Measurements from ENCODE around the gene NECAB3.

NECAB3 gene

GRCh38 chr20:33622705-33623365 lies 51.4 kb downstream of the NECAB3 start:
- Histone ChIP-seq H3K4me2 (ENCODE audit: low read depth, low read length) (no peak overlapping the region), H3K9me3 (replicated peaks; ENCODE audit: insufficient read depth, low read length) (no peaks in the 10 kb centered on the region), H3K36me3 (replicated peaks; ENCODE audit: insufficient read depth, low read length) (no peaks in the 10 kb centered on the region), H3K4me1 (ENCODE audit: low read length) (no peaks in the 10 kb centered on the region), H2AFZ (ENCODE audit: low read length) (no peak overlapping the region), H3K79me2 (ENCODE audit: low read length) (no peaks in the 10 kb centered on the region), H3K27me3 (replicated peaks; ENCODE audit: insufficient read depth, low read length) (no peaks in the 10 kb centered on the region), H3K27ac (ENCODE audit: low read length) (no peak overlapping the region), H3K9ac (ENCODE audit: low read length) (no peak overlapping the region), H3K9me2 (replicated peaks; ENCODE audit: insufficient read depth, low read length) (no peaks in the 10 kb centered on the region), H3K4me3 (ENCODE audit: low read length) (no peak overlapping the region), H3F3A (ENCODE audit: insufficient read depth, low read length) (no peaks in the 10 kb centered on the region), H4K20me1 (ENCODE audit: insufficient read depth, low read length) (no peaks in the 10 kb centered on the region)
- no peak for TF ChIP-seq EZH2phosphoT487 (IDR thresholded peaks at IDR 0.05; ENCODE audit: low read length)
- no peak for TF ChIP-seq CTCF (IDR thresholded peaks at IDR 0.05; ENCODE audit: low read length)
- TF ChIP-seq EZH2 (optimal IDR thresholded peaks at IDR 0.05; ENCODE audit: low read depth, low read length), result no peak
- no peak for DNase-seq

- no peaks in the 10 kb centered on the region for H3K79me2 ChIP-seq (ENCODE audit: low read length)
- no peaks in the 10 kb centered on the region for H3K27me3 ChIP-seq (replicated peaks; ENCODE audit: insufficient read depth, low read length)
- H3F3A ChIP-seq (ENCODE audit: insufficient read depth, low read length), result no peaks in the 10 kb centered on the region
- no peak overlapping the region for H3K9ac ChIP-seq (ENCODE audit: low read length)
- H3K36me3 ChIP-seq (replicated peaks; ENCODE audit: insufficient read depth, low read length), result no peaks in the 10 kb centered on the region
- no peak overlapping the region for H2AFZ ChIP-seq (ENCODE audit: low read length)
- no peaks in the 10 kb centered on the region for H3K4me1 ChIP-seq (ENCODE audit: low read length)
- H3K27ac ChIP-seq (ENCODE audit: low read length), result no peak overlapping the region
- no peak overlapping the region for H3K4me3 ChIP-seq (ENCODE audit: low read length)
- no peaks in the 10 kb centered on the region for H3K9me2 ChIP-seq (replicated peaks; ENCODE audit: insufficient read depth, low read length)
- no peaks in the 10 kb centered on the region for H4K20me1 ChIP-seq (ENCODE audit: insufficient read depth, low read length)
- H3K4me2 ChIP-seq (ENCODE audit: low read depth, low read length), result no peak overlapping the region
- H3K9me3 ChIP-seq (replicated peaks; ENCODE audit: insufficient read depth, low read length), result no peaks in the 10 kb centered on the region
- no peak for DNase-seq
- TF ChIP-seq EZH2phosphoT487 (IDR thresholded peaks at IDR 0.05; ENCODE audit: low read length) (no peak), CTCF (IDR thresholded peaks at IDR 0.05; ENCODE audit: low read length) (no peak), EZH2 (optimal IDR thresholded peaks at IDR 0.05; ENCODE audit: low read depth, low read length) (no peak)
Measured at GRCh38 chr20:33621717-33622400, 52.4 kb downstream of the NECAB3 start.

- no peak for DNase-seq
Measured at GRCh38 chr20:33612001-33612400, 62.2 kb downstream of the NECAB3 start.

GRCh38 chr20:33611106-33611505 lies 63.1 kb downstream of the NECAB3 start:
- no peak overlapping the region for H2AFZ ChIP-seq (ENCODE audit: low read length)
- peaks cover 1% of the 10 kb centered on the region for H3F3A ChIP-seq (ENCODE audit: insufficient read depth, low read length)
- H3K27ac ChIP-seq (ENCODE audit: low read length), result no peak overlapping the region
- no peaks in the 10 kb centered on the region for H3K79me2 ChIP-seq (ENCODE audit: low read length)
- no peak for TF ChIP-seq CTCF (IDR thresholded peaks at IDR 0.05; ENCODE audit: low read length)
- no peak for TF ChIP-seq EZH2phosphoT487 (IDR thresholded peaks at IDR 0.05; ENCODE audit: low read length)
- no peak for TF ChIP-seq EZH2 (optimal IDR thresholded peaks at IDR 0.05; ENCODE audit: low read depth, low read length)
- no peaks in the 10 kb centered on the region for H3K36me3 ChIP-seq (replicated peaks; ENCODE audit: insufficient read depth, low read length)
- H3K9ac ChIP-seq (ENCODE audit: low read length), result no peak overlapping the region
- no peak for DNase-seq
- peaks cover 9% of the 10 kb centered on the region for H3K4me1 ChIP-seq (ENCODE audit: low read length)
- no peaks in the 10 kb centered on the region for H4K20me1 ChIP-seq (ENCODE audit: insufficient read depth, low read length)
- no peaks in the 10 kb centered on the region for H3K9me2 ChIP-seq (replicated peaks; ENCODE audit: insufficient read depth, low read length)
- no peaks in the 10 kb centered on the region for H3K9me3 ChIP-seq (replicated peaks; ENCODE audit: insufficient read depth, low read length)
- no peaks in the 10 kb centered on the region for H3K27me3 ChIP-seq (replicated peaks; ENCODE audit: insufficient read depth, low read length)
- no peak overlapping the region for H3K4me3 ChIP-seq (ENCODE audit: low read length)
- no peak overlapping the region for H3K4me2 ChIP-seq (ENCODE audit: low read depth, low read length)

More at GRCh38 chr20:33612001-33612400, 62.2 kb downstream of the NECAB3 start:
- no peaks in the 10 kb centered on the region for H4K20me1 ChIP-seq (ENCODE audit: insufficient read depth, low read length)
- no peaks in the 10 kb centered on the region for H3K27me3 ChIP-seq (replicated peaks; ENCODE audit: insufficient read depth, low read length)
- H3K9me2 ChIP-seq (replicated peaks; ENCODE audit: insufficient read depth, low read length), result no peaks in the 10 kb centered on the region
- TF ChIP-seq EZH2 (optimal IDR thresholded peaks at IDR 0.05; ENCODE audit: low read depth, low read length), result no peak
- H3K9me3 ChIP-seq (replicated peaks; ENCODE audit: insufficient read depth, low read length), result no peaks in the 10 kb centered on the region
- H3F3A ChIP-seq (ENCODE audit: insufficient read depth, low read length), result no peaks in the 10 kb centered on the region
- no peak overlapping the region for H3K4me3 ChIP-seq (ENCODE audit: low read length)
- no peak overlapping the region for H2AFZ ChIP-seq (ENCODE audit: low read length)
- no peaks in the 10 kb centered on the region for H3K36me3 ChIP-seq (replicated peaks; ENCODE audit: insufficient read depth, low read length)
- no peak overlapping the region for H3K27ac ChIP-seq (ENCODE audit: low read length)
- no peaks in the 10 kb centered on the region for H3K4me1 ChIP-seq (ENCODE audit: low read length)
- H3K9ac ChIP-seq (ENCODE audit: low read length), result no peak overlapping the region
- no peak overlapping the region for H3K4me2 ChIP-seq (ENCODE audit: low read depth, low read length)
- H3K79me2 ChIP-seq (ENCODE audit: low read length), result no peaks in the 10 kb centered on the region

Measured in MM.1S (cell line).